Mucosa of descending colon (tissue), 3 donors: ENCODE results near the gene CCL19. TPM values are rescaled to one million over a fixed set of nuclear protein-coding genes. Genes with fewer than 3 reads are reported as not detected.

Experiments used
- ATAC-seq: fragments of 200-7000 bp; cut with Tn5 transposase; one replicate; pipeline ENCODE4 v1.9.1; 2020; ENCODE audit warnings: mild to moderate bottlenecking, moderate library complexity
- DNase-seq, 3 donors: peaks; one replicate each; pipeline ENCODE4 v3.0.0-alpha.2; 2020
- H3K36me3 ChIP-seq: fragments of 200-600 bp; one replicate; pipeline ENCODE4 v1.8.0; 2021; ENCODE audit warnings: low read depth, mild to moderate bottlenecking
- H3K4me1 ChIP-seq: fragments of 200-600 bp; one replicate; pipeline ENCODE4 v1.8.0; 2021; ENCODE audit warnings: low read depth, mild to moderate bottlenecking
- H3K4me3 ChIP-seq: fragments of 200-600 bp; one replicate; pipeline ENCODE4 v1.8.0; 2021; ENCODE audit warnings: mild to moderate bottlenecking
- H3K9me3 ChIP-seq: fragments of 200-600 bp; one replicate; pipeline ENCODE4 v1.8.0; 2021; ENCODE audit warnings: mild to moderate bottlenecking
- CTCF ChIP-seq: fragments of 200-600 bp; IDR thresholded peaks from one replicate; pipeline ENCODE4 v1.8.0; 2022; ENCODE audit warnings: antibody characterized with exemption, mild to moderate bottlenecking
- intact Hi-C, 2 donors: fragments of 100-400 bp; cut with DNase I in 1 of 2; cut with micrococcal nuclease in 1 of 2; formaldehyde crosslinking; loops; one replicate each; pipeline versions ENCODE4 v1.11.0 to v1.11.1; 2022; cut with DNase I, micrococcal nuclease
- total RNA-seq, 3 donors: library from RNA; stranded (reverse); fragmentation: NEBNext Ultra II Directional in 2 of 3; extraction: Animal tissue kit (Norgen Biotek cat#: 25700) in 2 of 3; gene quantifications; one replicate each; pipeline versions ENCODE4 v1.2.1 to v1.2.4, GENCODE V29; 2021 to 2023
- donor health status: DM: no; HTN: no; CAD: no; lungs with moderate emphysema.
- donor health status: DM: no; HTN: no; CAD: no.
- donor health status: DM: no; HTN: yes; CAD: no.

Gene CCL19
- total RNA-seq, 3 donors from 2014 or later = 1.3 to 8.7 (median 1.6) TPM

GRCh38 chr9:34674440-34674839 is 16.6 kb downstream of the CCL19 start:
- ATAC-seq (peak; percentile 51), DNase-seq (no peak)
- intact Hi-C loops = no loop called here
- Histone ChIP-seq H3K4me3 (no peak overlapping the region), H3K9me3 (no peaks in the 10 kb centered on the region), H3K36me3 (no peaks in the 10 kb centered on the region), H3K4me1 (no peaks in the 10 kb centered on the region)
- TF ChIP-seq CTCF = no peak

- DNase-seq (no peak), ATAC-seq (no peak)
- no peak overlapping the region for H3K4me3 ChIP-seq
- H3K4me1 ChIP-seq = no peaks in the 10 kb centered on the region
- no peaks in the 10 kb centered on the region for H3K9me3 ChIP-seq
- intact Hi-C loops = no loop called here
- H3K36me3 ChIP-seq = no peaks in the 10 kb centered on the region
- no peak for TF ChIP-seq CTCF
Observed at GRCh38 chr9:34671307-34671706, 19.8 kb downstream of the CCL19 start.

GRCh38 chr9:34669809-34670562 is 21.1 kb downstream of the CCL19 start:
- Histone ChIP-seq H3K9me3 (no peaks in the 10 kb centered on the region), H3K4me1 (no peaks in the 10 kb centered on the region), H3K4me3 (no peak overlapping the region), H3K36me3 (peaks cover 3% of the 10 kb centered on the region)
- ATAC-seq = no peak
- intact Hi-C loops = no loop called here
- no peak for DNase-seq
- TF ChIP-seq CTCF = no peak

- no peak for TF ChIP-seq CTCF
- H3K4me3 ChIP-seq = peak overlapping the region; percentile 57
- H3K4me1 ChIP-seq = peaks cover 4% of the 10 kb centered on the region
- ATAC-seq (peak; percentile 92), DNase-seq (peak; percentile 95 to 98 (median 96))
- H3K9me3 ChIP-seq = no peaks in the 10 kb centered on the region
- intact Hi-C loops = no loop called here
- H3K36me3 ChIP-seq = peaks cover 3% of the 10 kb centered on the region
Observed at GRCh38 chr9:34665381-34666250, 25.5 kb downstream of the CCL19 start.

GRCh38 chr9:34665067-34665380 is 26.1 kb downstream of the CCL19 start:
- no peak for TF ChIP-seq CTCF
- peak; percentile 2 for ATAC-seq

More at GRCh38 chr9:34665067-34665380, 26.1 kb downstream of the CCL19 start:
- H3K36me3 ChIP-seq = peaks cover 3% of the 10 kb centered on the region
- no peaks in the 10 kb centered on the region for H3K9me3 ChIP-seq
- DNase-seq = no peak
- no peak overlapping the region for H3K4me3 ChIP-seq
- intact Hi-C loops = no loop called here
- peaks cover 4% of the 10 kb centered on the region for H3K4me1 ChIP-seq
